ENCODE measurements around the gene WRAP73.
"Not testable (repeated sequence)": the region's sequence is repeated elsewhere in the genome, so short reads cannot be mapped to it uniquely, and the experiment has no call there.

WRAP73 gene

DNA sequence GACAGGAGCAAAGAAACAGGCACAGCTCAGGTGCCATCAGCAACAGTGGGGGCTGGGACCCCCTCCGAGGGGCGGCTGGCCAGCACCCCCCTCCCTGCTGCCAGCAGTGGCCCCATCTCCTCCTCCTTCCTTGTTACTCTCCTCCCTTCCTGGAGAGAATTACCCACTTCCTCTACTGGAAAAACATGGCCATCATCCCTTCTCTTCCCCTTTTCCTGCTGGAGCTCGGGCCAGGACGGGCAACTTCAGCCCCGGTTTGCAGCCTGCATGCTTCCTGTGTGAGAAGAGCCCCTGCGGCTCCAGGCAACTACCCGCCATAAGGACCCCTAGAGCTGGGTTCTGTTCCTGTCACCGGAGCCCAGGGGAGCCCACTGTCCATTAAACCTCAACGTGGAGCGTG, 56.2 kb downstream of the WRAP73 start:
- DNase-seq: no peak

GRCh38 chr1:3593334-3593733, 56.6 kb downstream of the WRAP73 start:
- DNase-seq: no peak

DNA sequence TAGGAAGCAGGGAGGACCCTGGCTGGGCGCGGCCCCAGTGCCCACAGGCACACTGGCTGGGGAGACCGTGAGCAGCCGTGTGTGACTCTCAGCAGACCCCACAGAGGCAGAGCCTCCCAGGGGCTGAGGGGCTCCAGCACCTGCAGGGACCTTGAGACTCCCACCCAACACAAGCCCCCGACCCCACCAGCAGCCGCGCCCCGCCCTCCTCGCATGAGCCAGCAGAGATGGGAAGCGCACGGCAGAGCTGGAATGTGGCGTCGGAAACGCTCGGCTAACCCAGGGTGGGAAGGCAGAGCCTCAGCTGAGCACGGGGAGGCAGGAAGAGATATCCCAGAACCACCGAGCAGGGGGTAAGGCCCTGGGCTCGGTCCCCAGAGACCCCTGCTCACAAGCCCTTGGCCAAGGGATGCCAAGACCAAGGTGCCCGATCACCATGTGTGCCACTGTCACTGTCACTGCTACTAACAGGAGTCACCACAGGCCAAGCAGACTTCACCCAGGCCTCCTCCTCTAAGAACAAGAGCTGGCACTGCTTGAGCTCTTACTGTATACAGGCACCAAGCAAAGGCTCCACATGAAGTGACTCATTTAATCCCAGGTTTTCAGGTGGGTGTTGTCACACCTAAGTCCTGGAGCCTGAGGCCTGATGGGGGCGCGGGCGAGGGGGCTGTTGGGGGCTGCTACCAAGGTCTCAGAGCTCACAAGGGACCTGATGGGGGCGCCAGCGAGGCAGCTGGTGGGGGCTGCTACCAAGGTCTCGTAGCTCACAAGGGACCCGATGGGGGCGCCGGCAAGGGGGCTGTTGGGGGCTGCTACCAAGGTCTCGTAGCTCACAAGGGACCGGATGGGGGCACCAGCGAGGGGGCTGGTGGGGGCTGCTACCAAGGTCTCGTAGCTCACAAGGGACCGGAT, 58.7 kb downstream of the WRAP73 start:
- no peak for DNase-seq

DNA sequence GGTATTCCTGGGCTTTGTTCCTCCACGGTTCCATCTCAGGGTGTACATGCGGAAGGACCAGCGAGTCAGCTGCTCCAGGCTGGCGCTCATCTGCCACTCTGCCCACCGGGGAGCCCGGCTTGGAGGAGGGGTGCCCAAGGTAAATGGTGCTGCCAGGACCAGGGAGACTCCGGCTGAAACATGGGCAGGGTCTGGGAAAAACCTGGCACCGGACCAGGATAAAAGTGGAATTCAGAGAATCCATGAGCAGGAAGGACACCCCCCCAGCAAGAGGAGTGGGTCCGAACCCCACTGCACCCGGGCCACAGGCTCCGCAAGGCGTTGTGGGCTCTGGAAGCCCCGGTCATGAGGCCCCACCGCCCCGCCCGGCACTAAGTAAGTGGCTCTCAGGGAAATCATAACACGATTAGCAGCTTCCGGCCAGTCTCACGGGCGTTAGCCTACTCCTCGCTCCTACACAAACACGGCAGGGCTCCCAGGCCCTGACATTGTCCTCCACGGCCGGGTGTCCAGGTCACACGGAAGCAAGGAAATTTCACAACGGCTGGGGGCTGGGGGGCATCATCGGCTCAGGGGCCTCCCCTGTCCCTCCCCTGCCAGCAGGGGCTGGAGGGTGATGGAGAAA, 59.7 kb downstream of the WRAP73 start:
- DNase-seq: no peak

DNA sequence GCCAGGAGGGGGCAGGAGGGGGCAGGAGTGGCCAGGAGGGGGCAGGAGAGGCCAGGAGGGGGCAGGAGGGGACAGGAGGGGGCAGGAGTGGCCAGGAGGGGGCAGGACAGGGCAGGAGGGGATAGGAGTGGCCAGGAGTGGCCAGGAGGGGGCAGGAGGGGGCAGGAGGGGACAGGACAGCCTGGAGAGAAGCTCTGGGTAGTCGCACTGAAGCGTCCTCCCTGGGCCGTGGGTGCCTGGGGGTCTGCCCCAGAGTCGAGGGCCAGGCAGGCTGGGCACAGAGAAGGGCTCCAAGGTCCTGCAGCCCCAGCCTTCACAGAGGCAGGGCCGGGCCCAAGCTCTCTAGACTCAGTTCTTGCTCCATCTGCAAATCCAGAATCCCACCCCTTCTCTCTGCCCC, 61.5 kb downstream of the WRAP73 start:
- DNase-seq: no peak

GRCh38 chr1:3586986-3587759, 62.7 kb downstream of the WRAP73 start:
- no peak for DNase-seq

DNA sequence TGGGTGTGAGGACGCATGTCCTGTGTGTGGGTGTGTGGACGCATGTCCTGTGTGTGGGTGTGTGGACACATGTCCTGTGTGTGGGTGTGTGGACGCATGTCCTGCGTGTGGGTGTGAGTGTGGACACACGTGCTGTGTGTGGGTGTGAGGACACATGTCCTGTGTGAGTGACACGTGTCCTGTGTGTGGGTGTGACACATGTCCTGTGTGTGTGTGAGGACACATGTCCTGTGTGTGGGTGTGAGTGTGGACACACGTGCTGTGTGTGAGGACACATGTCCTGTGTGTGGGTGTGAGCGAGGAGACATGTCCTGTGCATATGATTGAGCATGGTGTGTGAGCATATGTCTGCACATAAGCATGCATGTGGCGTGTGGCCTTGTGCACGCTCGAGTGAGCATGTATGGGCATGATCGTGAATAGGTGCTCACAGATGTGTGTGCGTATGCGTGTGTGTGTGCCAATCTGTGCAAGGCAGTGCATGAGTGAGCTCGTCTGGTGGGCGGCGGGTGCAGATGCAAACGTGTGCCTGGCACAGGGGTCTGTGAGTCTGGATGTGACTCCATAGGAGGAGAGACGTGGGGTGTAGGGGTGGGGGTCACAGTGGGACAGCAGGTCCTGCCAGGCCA, 63.8 kb downstream of the WRAP73 start:
- DNase-seq: no peak

DNA sequence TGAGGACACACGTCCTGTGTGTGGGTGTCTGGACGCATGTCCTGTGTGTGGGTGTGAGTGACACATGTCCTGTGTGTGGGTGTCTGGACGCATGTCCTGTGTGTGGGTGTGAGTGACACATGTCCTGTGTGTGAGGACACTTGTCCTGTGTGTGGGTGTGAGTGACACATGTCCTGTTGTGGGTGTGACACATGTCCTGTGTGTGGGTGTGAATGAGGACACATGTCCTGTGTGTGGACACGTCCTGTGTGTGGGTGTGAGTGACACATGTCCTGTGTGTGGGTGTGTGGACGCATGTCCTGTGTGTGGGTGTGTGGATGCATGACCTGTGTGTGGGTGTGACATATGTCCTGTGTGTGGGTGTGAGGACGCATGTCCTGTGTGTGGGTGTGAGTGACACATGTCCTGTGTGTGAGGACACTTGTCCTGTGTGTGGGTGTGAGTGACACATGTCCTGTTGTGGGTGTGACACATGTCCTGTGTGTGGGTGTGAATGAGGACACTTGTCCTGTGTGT, 64.5 kb downstream of the WRAP73 start:
- not testable (repeated sequence) for DNase-seq

- DNase-seq: no peak
These were observed 65.0 kb downstream of the WRAP73 start for GRCh38 chr1:3584915-3585314.

DNA sequence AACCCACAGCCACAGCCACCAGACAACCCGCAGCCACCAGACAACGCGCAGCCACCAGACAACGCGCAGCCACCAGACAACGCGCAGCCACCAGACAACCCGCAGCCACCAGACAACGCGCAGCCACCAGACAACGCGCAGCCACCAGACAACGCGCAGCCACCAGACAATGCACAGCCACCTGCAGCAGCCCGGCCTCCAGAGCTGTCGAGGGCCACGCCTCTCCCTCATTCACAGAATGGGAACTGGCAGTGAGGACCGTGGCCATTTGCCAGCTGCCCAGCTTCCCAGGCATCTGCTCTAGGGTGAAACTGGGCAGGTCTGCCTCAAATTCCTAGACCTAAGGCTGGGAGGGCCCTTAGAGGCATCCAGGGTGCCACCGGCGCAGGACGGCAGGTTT, 66.2 kb downstream of the WRAP73 start:
- DNase-seq: not testable (repeated sequence)

DNA sequence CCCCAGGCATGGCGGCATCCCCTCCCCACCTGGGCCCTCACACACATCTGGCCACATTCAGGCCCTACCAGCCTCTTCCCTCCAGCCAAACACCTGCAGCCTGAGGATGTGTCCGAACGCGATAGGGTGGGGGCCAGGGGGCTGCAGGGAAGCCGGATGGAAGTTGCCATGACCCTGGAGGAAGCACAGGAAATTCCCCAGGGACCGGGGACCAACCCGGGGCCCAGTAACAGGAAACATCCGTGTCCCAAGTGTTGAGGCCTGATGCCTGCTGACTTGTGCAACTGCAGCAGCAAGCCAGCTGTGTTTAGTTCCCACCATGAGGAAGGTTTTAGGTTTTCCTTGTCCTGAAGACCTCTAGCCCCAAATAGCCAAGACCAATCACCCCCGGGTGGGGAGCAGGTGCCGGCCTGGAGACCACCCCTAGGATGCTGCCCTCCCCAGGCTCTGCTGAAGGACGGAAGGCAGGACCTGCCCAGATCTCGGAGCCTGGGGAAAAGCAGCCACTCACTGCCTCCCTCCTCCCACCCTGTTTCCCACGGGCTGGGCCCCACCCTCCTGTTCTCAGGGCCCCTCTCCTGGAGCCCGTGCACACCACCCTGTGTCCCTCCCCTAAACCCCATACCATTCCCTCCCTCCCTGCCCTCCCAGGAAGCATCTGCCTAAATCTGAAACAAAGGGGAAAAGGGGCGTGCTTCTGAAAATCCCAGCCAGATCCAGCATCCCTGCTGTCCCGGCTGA, 68.4 kb downstream of the WRAP73 start:
- no peak for DNase-seq
